ENCODE results near the gene TMEM273. TPM values are rescaled to one million over a fixed set of nuclear protein-coding genes. Genes with fewer than 3 reads are reported as not detected.

TMEM273 gene
- total and polyA plus RNA-seq, 4 donors: 12.0 to 41.8 (median 17.5) TPM

DNA sequence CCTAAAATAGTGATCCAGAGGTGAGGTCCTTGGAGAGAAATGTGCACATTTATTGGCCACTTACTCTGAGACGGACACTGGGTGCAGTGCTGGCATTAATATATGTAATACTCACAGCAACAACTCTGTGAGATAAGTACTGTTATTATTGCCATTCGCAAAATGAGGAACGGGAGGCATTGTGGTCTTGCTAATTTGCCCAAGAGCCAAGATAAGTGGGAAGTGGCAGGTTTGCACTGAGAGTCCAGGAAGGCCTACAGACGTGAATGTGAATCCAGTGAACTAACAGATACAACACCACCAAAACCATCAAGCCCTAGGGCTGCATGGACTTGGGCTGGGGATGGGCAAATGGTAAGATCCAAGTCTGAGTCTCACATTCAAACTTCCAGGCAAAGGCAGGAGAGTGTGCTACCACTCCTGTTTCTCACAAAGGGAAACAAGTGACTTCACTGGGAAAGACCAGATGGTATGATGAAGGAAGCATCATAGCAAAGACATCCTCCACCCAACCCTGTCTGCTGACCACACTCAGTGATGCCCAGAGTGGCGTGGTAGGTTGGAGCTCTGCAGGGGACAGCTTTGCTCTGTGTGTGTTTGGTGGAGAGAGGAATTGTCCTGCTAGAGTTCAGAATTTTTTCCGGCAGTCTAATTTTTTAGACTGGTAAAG lies 19.2 kb downstream of the TMEM273 start:
- no peaks in the 10 kb centered on the region for H3K27me3 ChIP-seq (ENCODE audit: control insufficient read depth in 3 of 3, insufficient read depth in 3 of 3, low read length in 2 of 3)
- no peak overlapping the region for H3K4me3 ChIP-seq
- DNase-seq: no peak
- TF ChIP-seq CTCF (IDR thresholded peaks at IDR 0.05; ENCODE audit: control extremely low read depth, extremely low read depth): no peak
- H3K4me1 ChIP-seq (ENCODE audit: control insufficient read depth in 5 of 5, insufficient read depth in 5 of 5, low read length in 5 of 5): peaks cover 0 to 3% (median 0%) of the 10 kb centered on the region in 5 donors
- H3K27ac ChIP-seq (ENCODE audit: low read depth in 1 of 2, low read length in 1 of 2): no peak overlapping the region
- no peak overlapping the region for H3K9ac ChIP-seq (ENCODE audit: insufficient read depth in 1 of 2, low read length in 2 of 2)
- H3K36me3 ChIP-seq (ENCODE audit: control insufficient read depth in 4 of 4, insufficient read depth in 4 of 4, low read length in 4 of 4): no peaks in the 10 kb centered on the region
- peaks cover 0 to 3% (median 0%) of the 10 kb centered on the region in 4 donors for H3K9me3 ChIP-seq (ENCODE audit: control insufficient read depth in 4 of 4, insufficient read depth in 3 of 4, low read length in 3 of 4)
- no peak for ATAC-seq (ENCODE audit: insufficient read depth, low FRiP score)
- 57 to 79% methylated on average over 6 of the region's 6 CpGs for whole genome bisulfite sequencing, 2 donors

- no peak for ATAC-seq (ENCODE audit: insufficient read depth, low FRiP score)
- Histone ChIP-seq H3K4me1 (ENCODE audit: control insufficient read depth in 5 of 5, insufficient read depth in 5 of 5, low read length in 5 of 5) (peaks cover 0 to 3% (median 0%) of the 10 kb centered on the region in 5 donors), H3K9me3 (ENCODE audit: control insufficient read depth in 4 of 4, insufficient read depth in 3 of 4, low read length in 3 of 4) (peaks cover 0 to 3% (median 0%) of the 10 kb centered on the region in 4 donors), H3K27me3 (ENCODE audit: control insufficient read depth in 3 of 3, insufficient read depth in 3 of 3, low read length in 2 of 3) (no peaks in the 10 kb centered on the region), H3K36me3 (ENCODE audit: control insufficient read depth in 4 of 4, insufficient read depth in 4 of 4, low read length in 4 of 4) (no peaks in the 10 kb centered on the region), H3K4me3 (no peak overlapping the region), H3K9ac (ENCODE audit: insufficient read depth in 1 of 2, low read length in 2 of 2) (no peak overlapping the region), H3K27ac (ENCODE audit: low read depth in 1 of 2, low read length in 1 of 2) (no peak overlapping the region)
- TF ChIP-seq CTCF (IDR thresholded peaks at IDR 0.05; ENCODE audit: control extremely low read depth, extremely low read depth): no peak
- 90 to 99% methylated on average over 4 of the region's 4 CpGs for WGBS, 2 donors
- DNase-seq: no peak
Observed at GRCh38 chr10:49168171-49168540, 20.0 kb downstream of the TMEM273 start.

- no peaks in the 10 kb centered on the region for H3K36me3 ChIP-seq (ENCODE audit: control insufficient read depth in 4 of 4, insufficient read depth in 4 of 4, low read length in 4 of 4)
- peaks cover 0 to 3% (median 0%) of the 10 kb centered on the region in 4 donors for H3K9me3 ChIP-seq (ENCODE audit: control insufficient read depth in 4 of 4, insufficient read depth in 3 of 4, low read length in 3 of 4)
- no peak overlapping the region for H3K9ac ChIP-seq (ENCODE audit: insufficient read depth in 1 of 2, low read length in 2 of 2)
- no peak overlapping the region for H3K27ac ChIP-seq (ENCODE audit: low read depth in 1 of 2, low read length in 1 of 2)
- DNase-seq (no peak), ATAC-seq (ENCODE audit: insufficient read depth, low FRiP score) (no peak)
- H3K4me1 ChIP-seq (ENCODE audit: control insufficient read depth in 5 of 5, insufficient read depth in 5 of 5, low read length in 5 of 5): peaks cover 0 to 3% (median 0%) of the 10 kb centered on the region in 5 donors
- no peak overlapping the region for H3K4me3 ChIP-seq
- WGBS, 2 donors: 94% methylated on average over 12 of the region's 12 CpGs
- H3K27me3 ChIP-seq (ENCODE audit: control insufficient read depth in 3 of 3, insufficient read depth in 3 of 3, low read length in 2 of 3): no peaks in the 10 kb centered on the region
- no peak for TF ChIP-seq CTCF (IDR thresholded peaks at IDR 0.05; ENCODE audit: control extremely low read depth, extremely low read depth)
Observed at GRCh38 chr10:49167425-49168170, 20.6 kb downstream of the TMEM273 start.
